Measurements from ENCODE around the gene MEGF11. TPM values are rescaled to one million over a fixed set of nuclear protein-coding genes. Genes with fewer than 3 reads are reported as not detected.

Gene MEGF11
- polyA plus RNA-seq, 1 donor, result 3.9 TPM

GRCh38 chr15:66115568-66116206 is 137.9 kb downstream of the MEGF11 start:
- DNase-seq, result no peak

- DNase-seq, result no peak
Observed at GRCh38 chr15:66114863-66115425, 138.6 kb downstream of the MEGF11 start.

DNA sequence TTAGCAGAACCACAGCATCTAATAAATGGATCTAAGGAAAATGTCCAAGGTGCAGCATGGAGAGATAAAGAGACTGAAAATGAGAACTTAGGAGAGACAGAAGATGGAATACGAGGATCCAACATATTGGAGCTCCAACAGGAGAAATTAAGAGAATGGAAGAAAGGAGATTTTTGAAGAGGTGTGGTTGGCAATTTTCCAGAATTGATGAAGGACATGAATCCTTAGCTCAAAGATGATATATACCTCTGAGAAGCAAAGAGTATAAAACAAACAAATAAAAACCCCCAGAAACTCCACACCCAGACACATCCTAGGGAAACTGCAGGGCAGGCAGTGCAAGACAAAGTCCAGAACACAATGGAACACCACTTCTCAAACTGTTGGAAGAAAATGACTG is 141.2 kb downstream of the MEGF11 start:
- no peak for DNase-seq

DNA sequence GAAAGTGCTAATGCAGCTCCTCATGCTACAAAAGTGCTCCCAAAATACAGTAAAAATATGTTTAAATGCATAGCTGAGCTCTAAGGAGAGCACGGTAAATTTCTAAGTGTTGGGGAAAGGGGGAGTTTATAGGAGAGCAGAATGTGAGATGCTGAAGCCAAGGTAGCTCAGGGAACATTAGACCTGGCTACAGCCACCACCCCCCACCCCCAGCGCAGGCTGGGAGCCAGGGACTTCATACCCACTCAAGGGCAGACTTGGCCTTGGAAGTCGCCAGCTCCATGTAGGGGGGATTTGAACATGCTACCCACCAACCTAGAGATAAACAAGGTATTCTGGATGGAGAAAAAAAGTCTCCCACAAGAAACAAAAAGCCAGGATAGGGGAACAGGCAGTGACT is 142.2 kb downstream of the MEGF11 start:
- DNase-seq, result no peak

- no peak for DNase-seq
Observed at GRCh38 chr15:66110864-66111263, 142.7 kb downstream of the MEGF11 start.

DNA sequence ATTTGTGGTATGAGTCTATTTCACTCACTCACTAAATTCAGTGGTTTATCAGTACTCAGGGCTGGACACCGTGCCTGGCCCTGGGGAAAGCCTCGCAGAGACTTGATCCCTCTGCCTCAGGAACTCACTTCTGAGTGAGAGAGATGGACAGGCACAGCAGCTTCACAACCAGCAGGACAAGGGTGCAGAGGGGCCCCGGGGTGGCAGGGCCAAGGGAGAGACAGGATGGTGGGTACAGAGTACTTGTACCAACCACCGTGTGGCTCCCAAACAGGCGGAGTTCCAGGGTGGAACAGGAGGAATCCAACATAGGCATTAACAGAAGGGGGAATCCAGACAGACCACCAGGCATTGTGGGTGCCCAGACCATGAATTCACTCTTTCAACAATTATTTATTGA is 143.7 kb downstream of the MEGF11 start:
- no peak for DNase-seq

DNA sequence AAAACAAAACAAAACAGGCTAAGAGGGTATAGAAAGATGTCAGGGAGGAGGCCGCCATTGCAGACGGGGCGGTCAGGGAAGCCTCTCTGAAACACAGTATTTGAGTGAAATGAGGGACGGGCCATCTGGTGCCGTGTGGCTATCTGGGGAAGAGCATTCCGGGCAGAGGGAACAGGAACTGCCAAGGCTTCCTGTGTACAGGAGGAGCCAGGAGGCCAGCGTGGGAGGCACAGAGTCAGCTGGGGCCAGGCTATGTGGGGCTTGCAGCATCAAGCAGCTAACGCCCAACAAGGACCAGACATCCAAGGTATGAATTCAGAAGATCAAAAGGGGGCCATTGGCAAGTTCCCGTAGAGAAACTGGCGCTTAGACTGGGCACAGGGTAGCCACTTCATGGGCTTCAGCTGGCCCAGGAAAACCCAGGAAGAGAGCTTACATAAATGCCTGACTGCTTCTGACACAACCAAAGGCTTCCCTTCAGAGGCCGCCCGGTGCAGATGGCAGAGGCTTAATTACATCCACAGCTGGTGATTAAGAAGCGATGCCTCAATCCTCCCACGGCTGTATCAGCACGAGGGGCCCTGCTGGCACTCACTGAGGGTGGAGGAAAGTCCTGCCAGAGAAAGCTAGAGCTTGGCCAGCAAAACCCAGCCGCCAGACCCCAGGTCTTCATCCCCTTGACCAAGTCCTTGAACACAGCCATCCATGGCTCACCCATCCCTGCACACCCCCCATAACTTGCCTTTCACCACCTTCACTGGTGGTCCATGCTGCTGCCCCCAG is 144.9 kb downstream of the MEGF11 start:
- DNase-seq, result no peak

- no peak for DNase-seq
Observed at GRCh38 chr15:66107070-66107469, 146.5 kb downstream of the MEGF11 start.

- DNase-seq, result no peak
Observed at GRCh38 chr15:66105286-66106265, 148.0 kb downstream of the MEGF11 start.

- no peak for DNase-seq
Observed at GRCh38 chr15:66103293-66103590, 150.3 kb downstream of the MEGF11 start.

GRCh38 chr15:66102563-66103292 is 150.8 kb downstream of the MEGF11 start:
- no peak for DNase-seq

- DNase-seq, result no peak
Observed at GRCh38 chr15:66101715-66102395, 151.7 kb downstream of the MEGF11 start.

GRCh38 chr15:66100761-66101160 is 152.8 kb downstream of the MEGF11 start:
- no peak for DNase-seq

GRCh38 chr15:66099950-66100671 is 153.4 kb downstream of the MEGF11 start:
- DNase-seq, result no peak

- no peak for DNase-seq
Observed at GRCh38 chr15:66098022-66098363, 155.6 kb downstream of the MEGF11 start.

GRCh38 chr15:66097151-66098021 is 156.2 kb downstream of the MEGF11 start:
- no peak for DNase-seq

- no peak for DNase-seq
Observed at GRCh38 chr15:66096688-66097058, 156.9 kb downstream of the MEGF11 start.

DNA sequence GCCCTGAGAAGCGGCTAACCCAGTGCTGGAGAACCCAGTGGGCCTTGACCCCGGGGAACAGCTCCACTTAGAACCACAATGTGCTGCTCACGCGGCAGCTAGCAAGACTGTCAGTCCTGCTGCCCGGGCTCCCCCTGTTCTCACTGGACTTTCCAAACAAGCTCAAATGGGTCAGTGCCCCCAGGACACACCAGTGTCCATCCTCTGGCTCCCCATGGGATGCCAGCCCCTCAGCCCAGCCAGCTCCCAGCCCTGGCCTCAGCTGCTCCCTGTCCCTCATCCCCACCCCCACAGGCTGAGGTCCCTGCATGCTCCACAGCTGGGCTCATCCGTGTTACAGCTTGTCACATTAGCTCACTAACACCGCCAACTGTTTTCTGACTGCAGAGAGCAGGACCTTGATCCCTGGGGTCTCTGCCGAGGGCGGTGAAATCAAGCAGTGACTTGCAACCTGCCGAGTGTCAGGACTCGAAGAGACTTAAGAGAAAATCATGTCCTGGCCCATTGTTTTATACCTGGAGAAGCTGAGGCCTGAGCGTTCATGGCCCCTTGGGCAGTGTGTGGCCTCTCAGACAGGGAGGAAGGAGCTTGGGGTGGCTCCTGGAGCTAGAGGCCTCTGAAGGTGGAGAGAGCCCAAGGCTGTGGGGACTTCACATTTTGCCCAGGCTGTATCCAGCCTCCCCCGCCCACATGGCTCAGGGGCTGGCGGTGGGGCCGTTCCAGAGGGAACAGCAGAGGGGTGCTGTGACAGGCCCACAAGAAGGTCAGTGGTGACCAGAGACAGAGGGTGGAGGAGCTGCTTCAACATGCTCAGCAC is 157.5 kb downstream of the MEGF11 start:
- no peak for DNase-seq

GRCh38 chr15:66094331-66094730 is 159.2 kb downstream of the MEGF11 start:
- DNase-seq, result no peak
